ENCODE results near the gene TREM1.

GRCh38 chr6:41288030-41288753 lies 1.7 kb upstream of the TREM1 start:
- TF ChIP-seq, protein P1, sequence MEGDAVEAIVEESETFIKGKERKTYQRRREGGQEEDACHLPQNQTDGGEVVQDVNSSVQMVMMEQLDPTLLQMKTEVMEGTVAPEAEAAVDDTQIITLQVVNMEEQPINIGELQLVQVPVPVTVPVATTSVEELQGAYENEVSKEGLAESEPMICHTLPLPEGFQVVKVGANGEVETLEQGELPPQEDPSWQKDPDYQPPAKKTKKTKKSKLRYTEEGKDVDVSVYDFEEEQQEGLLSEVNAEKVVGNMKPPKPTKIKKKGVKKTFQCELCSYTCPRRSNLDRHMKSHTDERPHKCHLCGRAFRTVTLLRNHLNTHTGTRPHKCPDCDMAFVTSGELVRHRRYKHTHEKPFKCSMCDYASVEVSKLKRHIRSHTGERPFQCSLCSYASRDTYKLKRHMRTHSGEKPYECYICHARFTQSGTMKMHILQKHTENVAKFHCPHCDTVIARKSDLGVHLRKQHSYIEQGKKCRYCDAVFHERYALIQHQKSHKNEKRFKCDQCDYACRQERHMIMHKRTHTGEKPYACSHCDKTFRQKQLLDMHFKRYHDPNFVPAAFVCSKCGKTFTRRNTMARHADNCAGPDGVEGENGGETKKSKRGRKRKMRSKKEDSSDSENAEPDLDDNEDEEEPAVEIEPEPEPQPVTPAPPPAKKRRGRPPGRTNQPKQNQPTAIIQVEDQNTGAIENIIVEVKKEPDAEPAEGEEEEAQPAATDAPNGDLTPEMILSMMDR (IDR thresholded peaks at IDR 0.05), result no peak
- no peak for TF ChIP-seq POLR2A (IDR thresholded peaks at IDR 0.05)

Data from esophagus squamous epithelium (tissue), 4 donors.